Measurements from ENCODE around the gene CFAP161.

DNA sequence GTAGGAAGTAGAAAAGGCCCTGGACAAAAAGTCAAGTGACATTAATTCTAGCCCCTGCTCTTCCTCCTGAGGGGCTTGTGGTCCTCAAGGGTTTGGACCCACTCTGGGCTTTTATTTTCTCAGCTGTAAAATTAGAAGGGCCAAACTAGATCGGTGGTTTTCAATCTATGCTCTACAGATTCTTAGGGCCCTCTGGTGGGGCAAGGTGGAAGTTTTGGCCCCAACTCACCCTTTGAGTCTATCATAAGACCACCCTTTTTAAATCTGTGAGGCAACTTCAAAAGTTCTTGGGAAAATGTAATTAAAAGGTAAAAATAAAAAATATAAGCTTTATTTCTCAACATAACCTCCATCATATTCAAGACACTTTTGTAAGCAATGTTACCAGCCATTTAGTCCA lies 25.6 kb upstream of the CFAP161 start:
- no peak for TF ChIP-seq EZH2phosphoT487 (IDR thresholded peaks at IDR 0.05; ENCODE audit: insufficient read depth, low read depth)
- TF ChIP-seq EZH2 (IDR thresholded peaks at IDR 0.05; ENCODE audit: insufficient read depth, poor library complexity, severe bottlenecking): no peak

All from GM23248 (cell line).